Measurements from ENCODE around the gene PITX2.

The PITX2 gene

GRCh38 chr4:110622841-110623717 is at the start of gene PITX2:
PITX2 (minus strand) TSS chr4:110623077; CDS start chr4:110622460, 617 bp downstream.
- Histone ChIP-seq H3K9me3 (ENCODE audit: control insufficient read depth, insufficient read depth, low read length) (no peaks in the 10 kb centered on the region), H3K36me3 (ENCODE audit: control insufficient read depth, insufficient read depth, low read length) (no peaks in the 10 kb centered on the region), H3K27ac (ENCODE audit: low read depth, low read length) (peak within 1 kb of the TSS; percentile 1), H3K9ac (ENCODE audit: low read depth, low read length) (no peak within 1 kb of the TSS), H3K4me3 (ENCODE audit: low read depth, low read length) (peak within 1 kb of the TSS; percentile 67), H3K27me3 (ENCODE audit: control insufficient read depth, insufficient read depth, low read length) (peaks cover 98% of the 10 kb centered on the region), H3K4me1 (ENCODE audit: control insufficient read depth, insufficient read depth, low read length) (peaks cover 71% of the 10 kb centered on the region)

- no peaks in the 10 kb centered on the region for H3K9me3 ChIP-seq (ENCODE audit: control insufficient read depth, insufficient read depth, low read length)
- no peaks in the 10 kb centered on the region for H3K4me1 ChIP-seq (ENCODE audit: control insufficient read depth, insufficient read depth, low read length)
- no peak overlapping the region for H3K27ac ChIP-seq (ENCODE audit: low read depth, low read length)
- no peaks in the 10 kb centered on the region for H3K27me3 ChIP-seq (ENCODE audit: control insufficient read depth, insufficient read depth, low read length)
- H3K36me3 ChIP-seq (ENCODE audit: control insufficient read depth, insufficient read depth, low read length) = no peaks in the 10 kb centered on the region
- H3K4me3 ChIP-seq (ENCODE audit: low read depth, low read length) = no peak overlapping the region
- H3K9ac ChIP-seq (ENCODE audit: low read depth, low read length) = no peak overlapping the region
Measured at GRCh38 chr4:110671679-110672078, 48.8 kb upstream of the PITX2 start.

- Histone ChIP-seq H3K27ac (ENCODE audit: low read depth, low read length) (no peak overlapping the region), H3K4me3 (ENCODE audit: low read depth, low read length) (no peak overlapping the region), H3K9ac (ENCODE audit: low read depth, low read length) (no peak overlapping the region), H3K4me1 (ENCODE audit: control insufficient read depth, insufficient read depth, low read length) (no peaks in the 10 kb centered on the region), H3K9me3 (ENCODE audit: control insufficient read depth, insufficient read depth, low read length) (no peaks in the 10 kb centered on the region), H3K36me3 (ENCODE audit: control insufficient read depth, insufficient read depth, low read length) (no peaks in the 10 kb centered on the region), H3K27me3 (ENCODE audit: control insufficient read depth, insufficient read depth, low read length) (no peaks in the 10 kb centered on the region)
Measured at GRCh38 chr4:110669663-110670062, 46.8 kb upstream of the PITX2 start.

- no peaks in the 10 kb centered on the region for H3K27me3 ChIP-seq (ENCODE audit: control insufficient read depth, insufficient read depth, low read length)
Measured at GRCh38 chr4:110668463-110669235, 45.8 kb upstream of the PITX2 start.

GRCh38 chr4:110667670-110668069 is 44.8 kb upstream of the PITX2 start:
- H3K4me3 ChIP-seq (ENCODE audit: low read depth, low read length) = no peak overlapping the region
- no peaks in the 10 kb centered on the region for H3K4me1 ChIP-seq (ENCODE audit: control insufficient read depth, insufficient read depth, low read length)
- H3K9ac ChIP-seq (ENCODE audit: low read depth, low read length) = no peak overlapping the region
- H3K27me3 ChIP-seq (ENCODE audit: control insufficient read depth, insufficient read depth, low read length) = no peaks in the 10 kb centered on the region
- no peaks in the 10 kb centered on the region for H3K36me3 ChIP-seq (ENCODE audit: control insufficient read depth, insufficient read depth, low read length)
- no peaks in the 10 kb centered on the region for H3K9me3 ChIP-seq (ENCODE audit: control insufficient read depth, insufficient read depth, low read length)
- no peak overlapping the region for H3K27ac ChIP-seq (ENCODE audit: low read depth, low read length)

More at GRCh38 chr4:110668463-110669235, 45.8 kb upstream of the PITX2 start:
- H3K4me1 ChIP-seq (ENCODE audit: control insufficient read depth, insufficient read depth, low read length) = no peaks in the 10 kb centered on the region
- no peaks in the 10 kb centered on the region for H3K9me3 ChIP-seq (ENCODE audit: control insufficient read depth, insufficient read depth, low read length)
- no peak overlapping the region for H3K9ac ChIP-seq (ENCODE audit: low read depth, low read length)
- H3K27ac ChIP-seq (ENCODE audit: low read depth, low read length) = no peak overlapping the region
- no peak overlapping the region for H3K4me3 ChIP-seq (ENCODE audit: low read depth, low read length)
- H3K36me3 ChIP-seq (ENCODE audit: control insufficient read depth, insufficient read depth, low read length) = no peaks in the 10 kb centered on the region

- Histone ChIP-seq H3K27ac (ENCODE audit: low read depth, low read length) (no peak overlapping the region), H3K36me3 (ENCODE audit: control insufficient read depth, insufficient read depth, low read length) (no peaks in the 10 kb centered on the region), H3K9ac (ENCODE audit: low read depth, low read length) (no peak overlapping the region), H3K4me3 (ENCODE audit: low read depth, low read length) (no peak overlapping the region), H3K27me3 (ENCODE audit: control insufficient read depth, insufficient read depth, low read length) (no peaks in the 10 kb centered on the region), H3K9me3 (ENCODE audit: control insufficient read depth, insufficient read depth, low read length) (no peaks in the 10 kb centered on the region), H3K4me1 (ENCODE audit: control insufficient read depth, insufficient read depth, low read length) (no peaks in the 10 kb centered on the region)
Measured at GRCh38 chr4:110666030-110666429, 43.2 kb upstream of the PITX2 start.

- Histone ChIP-seq H3K36me3 (ENCODE audit: control insufficient read depth, insufficient read depth, low read length) (no peaks in the 10 kb centered on the region), H3K27me3 (ENCODE audit: control insufficient read depth, insufficient read depth, low read length) (no peaks in the 10 kb centered on the region), H3K9ac (ENCODE audit: low read depth, low read length) (no peak overlapping the region), H3K9me3 (ENCODE audit: control insufficient read depth, insufficient read depth, low read length) (no peaks in the 10 kb centered on the region), H3K27ac (ENCODE audit: low read depth, low read length) (no peak overlapping the region), H3K4me3 (ENCODE audit: low read depth, low read length) (no peak overlapping the region), H3K4me1 (ENCODE audit: control insufficient read depth, insufficient read depth, low read length) (no peaks in the 10 kb centered on the region)
Measured at GRCh38 chr4:110663738-110664444, 41.0 kb upstream of the PITX2 start.

GRCh38 chr4:110663206-110663605 is 40.3 kb upstream of the PITX2 start:
- no peaks in the 10 kb centered on the region for H3K9me3 ChIP-seq (ENCODE audit: control insufficient read depth, insufficient read depth, low read length)
- H3K36me3 ChIP-seq (ENCODE audit: control insufficient read depth, insufficient read depth, low read length) = no peaks in the 10 kb centered on the region
- no peak overlapping the region for H3K9ac ChIP-seq (ENCODE audit: low read depth, low read length)
- H3K27me3 ChIP-seq (ENCODE audit: control insufficient read depth, insufficient read depth, low read length) = no peaks in the 10 kb centered on the region
- H3K4me1 ChIP-seq (ENCODE audit: control insufficient read depth, insufficient read depth, low read length) = no peaks in the 10 kb centered on the region
- H3K4me3 ChIP-seq (ENCODE audit: low read depth, low read length) = no peak overlapping the region
- no peak overlapping the region for H3K27ac ChIP-seq (ENCODE audit: low read depth, low read length)

- Histone ChIP-seq H3K9me3 (ENCODE audit: control insufficient read depth, insufficient read depth, low read length) (no peaks in the 10 kb centered on the region), H3K36me3 (ENCODE audit: control insufficient read depth, insufficient read depth, low read length) (no peaks in the 10 kb centered on the region), H3K27me3 (ENCODE audit: control insufficient read depth, insufficient read depth, low read length) (no peaks in the 10 kb centered on the region), H3K27ac (ENCODE audit: low read depth, low read length) (no peak overlapping the region), H3K4me3 (ENCODE audit: low read depth, low read length) (no peak overlapping the region), H3K4me1 (ENCODE audit: control insufficient read depth, insufficient read depth, low read length) (no peaks in the 10 kb centered on the region), H3K9ac (ENCODE audit: low read depth, low read length) (no peak overlapping the region)
Measured at GRCh38 chr4:110660755-110661154, 37.9 kb upstream of the PITX2 start.

- Histone ChIP-seq H3K27me3 (ENCODE audit: control insufficient read depth, insufficient read depth, low read length) (no peaks in the 10 kb centered on the region), H3K4me3 (ENCODE audit: low read depth, low read length) (no peak overlapping the region), H3K9me3 (ENCODE audit: control insufficient read depth, insufficient read depth, low read length) (peaks cover 8% of the 10 kb centered on the region), H3K4me1 (ENCODE audit: control insufficient read depth, insufficient read depth, low read length) (no peaks in the 10 kb centered on the region), H3K9ac (ENCODE audit: low read depth, low read length) (no peak overlapping the region), H3K36me3 (ENCODE audit: control insufficient read depth, insufficient read depth, low read length) (no peaks in the 10 kb centered on the region), H3K27ac (ENCODE audit: low read depth, low read length) (no peak overlapping the region)
Measured at GRCh38 chr4:110654254-110654635, 31.4 kb upstream of the PITX2 start.

Measured in HUES48 (cell line).